Measurements from ENCODE around the gene PYHIN1. TPM values are rescaled to one million over a fixed set of nuclear protein-coding genes. Genes with fewer than 3 reads are reported as not detected.

The PYHIN1 gene
- total RNA-seq, 1 donor from 2014 or later = not detected

- DNase-seq (ENCODE audit: low read depth) = no peak
- TF ChIP-seq CTCF (conservative IDR thresholded peaks at IDR 0.05; ENCODE audit: low read depth, low read length) = no peak
- no peak overlapping the region for H3K4me3 ChIP-seq (ENCODE audit: low read depth, low read length)
These were observed 15.4 kb downstream of the PYHIN1 start for GRCh38 chr1:158946785-158947184.

GRCh38 chr1:158951956-158952355, 20.6 kb downstream of the PYHIN1 start:
- DNase-seq (ENCODE audit: low read depth) = no peak
- H3K4me3 ChIP-seq (ENCODE audit: low read depth, low read length) = no peak overlapping the region
- TF ChIP-seq CTCF (conservative IDR thresholded peaks at IDR 0.05; ENCODE audit: low read depth, low read length) = no peak

- TF ChIP-seq CTCF (conservative IDR thresholded peaks at IDR 0.05; ENCODE audit: low read depth, low read length) = no peak
- DNase-seq (ENCODE audit: low read depth) = no peak
- H3K4me3 ChIP-seq (ENCODE audit: low read depth, low read length) = no peak overlapping the region
These were observed 21.1 kb downstream of the PYHIN1 start for GRCh38 chr1:158952416-158952815.

- no peak overlapping the region for H3K4me3 ChIP-seq (ENCODE audit: low read depth, low read length)
- TF ChIP-seq CTCF (conservative IDR thresholded peaks at IDR 0.05; ENCODE audit: low read depth, low read length) = no peak
- DNase-seq (ENCODE audit: low read depth) = no peak
These were observed 29.8 kb downstream of the PYHIN1 start for GRCh38 chr1:158961178-158961577.

- DNase-seq (ENCODE audit: low read depth) = no peak
- no peak overlapping the region for H3K4me3 ChIP-seq (ENCODE audit: low read depth, low read length)
- TF ChIP-seq CTCF (conservative IDR thresholded peaks at IDR 0.05; ENCODE audit: low read depth, low read length) = no peak
These were observed 31.6 kb downstream of the PYHIN1 start for GRCh38 chr1:158962983-158963382.

- H3K4me3 ChIP-seq (ENCODE audit: low read depth, low read length) = no peak overlapping the region
- TF ChIP-seq CTCF (conservative IDR thresholded peaks at IDR 0.05; ENCODE audit: low read depth, low read length) = no peak
- no peak for DNase-seq (ENCODE audit: low read depth)
These were observed 37.8 kb downstream of the PYHIN1 start for GRCh38 chr1:158969166-158969565.

GRCh38 chr1:158969855-158970254, 38.5 kb downstream of the PYHIN1 start:
- DNase-seq (ENCODE audit: low read depth) = no peak
- H3K4me3 ChIP-seq (ENCODE audit: low read depth, low read length) = no peak overlapping the region
- no peak for TF ChIP-seq CTCF (conservative IDR thresholded peaks at IDR 0.05; ENCODE audit: low read depth, low read length)
